Testis (tissue), 3 donors: ENCODE data around the gene TCP1. TPM values are rescaled to one million over a fixed set of nuclear protein-coding genes. Genes with fewer than 3 reads are reported as not detected.

ENCODE experiments used
- DNase-seq: peaks from one replicate; pipeline ENCODE4 v3.0.0-alpha.2; 2019
- H3K27ac ChIP-seq, 2 donors: fragments of 200-600 bp; sonication (generic); one replicate each; pipeline ENCODE4 v1.5.1; 2019
- H3K27me3 ChIP-seq: fragments of 200-600 bp; sonication (generic); one replicate; pipeline ENCODE4 v1.5.1; 2019
- H3K36me3 ChIP-seq: fragments of 200-600 bp; sonication (generic); one replicate; pipeline ENCODE4 v1.5.1; 2017; ENCODE audit warnings: low read depth; ENCODE audit errors: missing control alignments
- H3K4me1 ChIP-seq: fragments of 200-600 bp; sonication (generic); one replicate; pipeline ENCODE4 v1.5.1; 2019
- H3K4me3 ChIP-seq, 2 donors: fragments of 200-600 bp; sonication (generic); one replicate each; pipeline ENCODE4 v1.5.1; 2017 to 2019
- H3K9me3 ChIP-seq: fragments of 200-600 bp; sonication (generic); one replicate; pipeline ENCODE4 v1.5.1; 2017
- CTCF ChIP-seq, 3 experiments: fragments of 450-650 bp in 2 of 3; fragments of 200-600 bp in 1 of 3; sonication (generic) in 1 of 3; IDR thresholded peaks; one replicate each; pipeline ENCODE4 v1.5.1; 2016 to 2019; ENCODE audit warnings: antibody characterized with exemption in 3 of 3, mild to moderate bottlenecking in 2 of 3, moderate library complexity in 1 of 3
- POLR2A ChIP-seq: fragments of 450-650 bp; IDR thresholded peaks from one replicate; pipeline ENCODE4 v1.6.1; 2017; ENCODE audit warnings: antibody characterized with exemption, mild to moderate bottlenecking, moderate library complexity
- WGBS, 2 donors: methylation state at CpG; one replicate each; pipeline ENCODE4 v1.1.5; 2018; 5-methylcytosine and 5-hydroxymethylcytosine counted together
- intact Hi-C: fragments of 100-400 bp; cut with DNase I; formaldehyde crosslinking; loops from one replicate; pipeline ENCODE4 v1.15.1; 2023; ENCODE audit warnings: low total_unique reads
- polyA plus RNA-seq: library from polyadenylated mRNA; stranded (reverse); fragments of 350-450 nt; fragmentation: Illumina TruSeq; extraction: RNeasy Lipid Tissue Mini Kit (QIAGEN cat#74804); gene quantifications from one replicate; pipeline ENCODE4 v1.2.3, GENCODE V29; 2014; ENCODE audit warnings: low read depth, low replicate concordance; ENCODE audit not compliant: insufficient read depth
- total RNA-seq, 2 donors: library from RNA; depleted of rRNA; stranded (reverse); fragments of >200 nt; gene quantifications; one replicate each; pipeline ENCODE4 v1.2.3, GENCODE V29; 2016

Gene TCP1
- total and polyA plus RNA-seq, 3 donors from 2014 or later, result 166 to 277 (median 200) TPM

GRCh38 chr6:159761873-159762680, 27.3 kb downstream of the TCP1 start, which contains the start of gene ACAT2:
ACAT2 (plus strand) TSS chr6:159762045; CDS start chr6:159762088, 43 bp downstream.
- Histone ChIP-seq H3K27ac (peak within 1 kb of the TSS; percentile 89 to 98), H3K36me3 (no peaks in the 10 kb centered on the region), H3K4me3 (peak within 1 kb of the TSS; percentile 68 to 95), H3K27me3 (no peaks in the 10 kb centered on the region), H3K4me1 (peaks cover 15% of the 10 kb centered on the region), H3K9me3 (no peaks in the 10 kb centered on the region)
- peak; percentile 98 for DNase-seq
- 0 to 1% methylated on average over 14 to 53 of the region's 76 CpGs for WGBS, 2 donors
- TF ChIP-seq CTCF (IDR thresholded peaks at IDR 0.05), result peak in 1 of 3 experiments; percentile 27
- no peak for TF ChIP-seq POLR2A
- intact Hi-C loops, result loop anchor here (2.0 kb wide), 1 partner anchor 33 kb away; no protein-coding TSS in a partner anchor

- H3K36me3 ChIP-seq, result no peaks in the 10 kb centered on the region
- H3K27ac ChIP-seq, result peak overlapping the region; percentile 69 to 98
- peak; percentile 49 for DNase-seq
- 2% methylated on average over 36 to 42 of the region's 45 CpGs for WGBS, 2 donors
- H3K9me3 ChIP-seq, result no peaks in the 10 kb centered on the region
- peak overlapping the region; percentile 68 to 95 for H3K4me3 ChIP-seq
- H3K27me3 ChIP-seq, result no peaks in the 10 kb centered on the region
- TF ChIP-seq POLR2A, result no peak
- no peak for TF ChIP-seq CTCF (IDR thresholded peaks at IDR 0.05)
- peaks cover 15% of the 10 kb centered on the region for H3K4me1 ChIP-seq
- intact Hi-C loops, result loop anchor here (2.0 kb wide), 1 partner anchor 32 kb away; no protein-coding TSS in a partner anchor
Measured at GRCh38 chr6:159761129-159761872, 28.1 kb downstream of the TCP1 start.

- H3K9me3 ChIP-seq, result no peaks in the 10 kb centered on the region
- H3K36me3 ChIP-seq, result no peaks in the 10 kb centered on the region
- H3K4me1 ChIP-seq, result peaks cover 15% of the 10 kb centered on the region
- H3K27me3 ChIP-seq, result no peaks in the 10 kb centered on the region
- peak overlapping the region; percentile 68 to 95 for H3K4me3 ChIP-seq
- intact Hi-C loops, result loop anchor here (2.0 kb wide), 1 partner anchor 32 kb away; no protein-coding TSS in a partner anchor
- no peak for DNase-seq
- TF ChIP-seq POLR2A, result no peak
- no peak for TF ChIP-seq CTCF (IDR thresholded peaks at IDR 0.05)
- H3K27ac ChIP-seq, result peak overlapping the region; percentile 69 to 98
- WGBS, 2 donors, result 47 to 48% methylated on average over 3 of the region's 3 CpGs
Measured at GRCh38 chr6:159760602-159761057, 28.8 kb downstream of the TCP1 start.

- H3K27me3 ChIP-seq, result no peaks in the 10 kb centered on the region
- no peak overlapping the region for H3K27ac ChIP-seq
- H3K36me3 ChIP-seq, result no peaks in the 10 kb centered on the region
- TF ChIP-seq POLR2A (no peak), CTCF (IDR thresholded peaks at IDR 0.05) (no peak)
- 51 to 52% methylated on average over 2 of the region's 2 CpGs for WGBS, 2 donors
- no peaks in the 10 kb centered on the region for H3K9me3 ChIP-seq
- no peak for DNase-seq
- H3K4me3 ChIP-seq, result no peak overlapping the region
- intact Hi-C loops, result loop anchor here (2.0 kb wide), 1 partner anchor 31 kb away; no protein-coding TSS in a partner anchor
- peaks cover 15% of the 10 kb centered on the region for H3K4me1 ChIP-seq
Measured at GRCh38 chr6:159759645-159760044, 29.8 kb downstream of the TCP1 start.
